Activated CD4-positive, alpha-beta T cell treated with anti-CD3 and anti-CD28 coated beads, Interleukin-2, amount 10 ng/mL, durations not matched to agents 24 days and 14 days (primary cell): Measurements from ENCODE around the gene UBE2L3. TPM values are rescaled to one million over a fixed set of nuclear protein-coding genes. Genes with fewer than 3 reads are reported as not detected.
"Not testable (repeated sequence)": the region's sequence is repeated elsewhere in the genome, so short reads cannot be mapped to it uniquely, and the experiment has no call there.

Experiments used
- DNase-seq: peaks from one replicate; pipeline ENCODE4 v3.0.0; 2022
- H3K27ac Mint-ChIP-seq: one replicate; pipeline ENCODE4 v1.8.0; 2022; ENCODE audit warnings: mild to moderate bottlenecking, mixed read lengths
- H3K27me3 Mint-ChIP-seq: one replicate; pipeline ENCODE4 v1.8.0; 2022; ENCODE audit warnings: mixed read lengths
- H3K36me3 Mint-ChIP-seq: one replicate; pipeline ENCODE4 v1.8.0; 2022; ENCODE audit warnings: low read depth, mild to moderate bottlenecking, mixed read lengths
- H3K4me1 Mint-ChIP-seq: one replicate; pipeline ENCODE4 v1.8.0; 2021; ENCODE audit warnings: mixed read lengths
- H3K4me3 Mint-ChIP-seq: one replicate; pipeline ENCODE4 v1.8.0; 2022; ENCODE audit warnings: mild to moderate bottlenecking, moderate library complexity, mixed read lengths
- H3K9me3 Mint-ChIP-seq: one replicate; pipeline ENCODE4 v1.8.0; 2021; ENCODE audit warnings: mixed read lengths
- intact Hi-C: fragments of 100-400 bp; cut with micrococcal nuclease; formaldehyde crosslinking; loops from one replicate; pipeline ENCODE4 v1.15.1; 2023
- total RNA-seq: library from RNA; stranded (reverse); gene quantifications from 2 replicates; pipeline ENCODE4 v1.2.3, GENCODE V29; 2022

Gene UBE2L3
- total RNA-seq = 62.1 and 63.3 TPM in 2 replicates

DNA sequence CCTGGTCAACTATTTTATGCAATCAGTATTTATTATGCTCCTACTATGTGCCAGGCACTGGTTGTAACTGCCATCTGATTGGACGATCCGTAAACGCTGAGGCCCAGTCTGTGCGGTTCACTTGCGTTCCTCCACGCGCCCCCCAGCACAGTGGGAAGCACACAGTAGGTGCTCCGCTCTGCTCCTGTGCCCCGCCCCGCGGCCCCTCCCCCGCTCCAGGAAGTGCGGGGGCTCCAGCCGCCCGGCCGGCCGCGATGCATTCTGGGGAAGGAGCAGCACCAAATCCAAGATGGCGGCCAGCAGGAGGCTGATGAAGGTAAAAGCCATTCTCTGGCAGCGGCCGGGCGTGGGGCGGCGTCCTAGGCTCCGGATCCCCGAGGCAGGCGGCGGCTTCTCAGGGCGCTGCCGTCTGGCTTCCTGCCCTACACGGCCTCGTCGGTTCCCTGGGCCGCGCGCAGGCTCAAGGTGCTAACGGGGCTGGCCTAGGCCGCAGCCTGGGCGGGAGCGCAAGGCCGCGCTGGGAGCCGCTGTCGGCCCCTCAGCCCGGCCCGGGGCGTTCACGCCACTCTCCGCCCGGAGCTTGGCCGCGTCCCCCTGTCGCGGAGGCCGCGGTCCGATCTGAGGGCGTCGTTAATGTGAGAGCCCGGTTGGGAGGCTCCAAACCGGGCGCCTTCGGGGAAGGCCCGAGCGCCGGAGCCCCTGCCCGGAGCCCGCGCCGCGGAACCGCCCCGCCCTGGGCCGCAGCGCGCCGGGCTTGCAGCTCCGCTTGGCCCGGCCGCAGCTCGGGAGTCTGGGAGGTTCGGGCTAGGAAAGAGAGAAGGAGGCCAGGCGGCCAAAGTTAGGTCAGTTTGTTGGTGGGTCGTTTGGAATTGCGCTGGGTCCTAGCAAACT lies at the start of gene UBE2L3:
UBE2L3 (plus strand) TSS at position 259 of the 891 bp plus-strand sequence; CDS start at position 290, 31 bp downstream.
- H3K27me3 Mint-ChIP-seq = no peaks in the 10 kb centered on the region
- H3K4me1 Mint-ChIP-seq = peaks cover 30% of the 10 kb centered on the region
- H3K36me3 Mint-ChIP-seq = peaks cover 20% of the 10 kb centered on the region
- H3K9me3 Mint-ChIP-seq = no peaks in the 10 kb centered on the region
- intact Hi-C loops = no loop called here
- peak within 1 kb of the TSS; percentile 90 for H3K27ac Mint-ChIP-seq
- peak within 1 kb of the TSS; percentile 90 for H3K4me3 Mint-ChIP-seq
- DNase-seq = peak; percentile 95

DNA sequence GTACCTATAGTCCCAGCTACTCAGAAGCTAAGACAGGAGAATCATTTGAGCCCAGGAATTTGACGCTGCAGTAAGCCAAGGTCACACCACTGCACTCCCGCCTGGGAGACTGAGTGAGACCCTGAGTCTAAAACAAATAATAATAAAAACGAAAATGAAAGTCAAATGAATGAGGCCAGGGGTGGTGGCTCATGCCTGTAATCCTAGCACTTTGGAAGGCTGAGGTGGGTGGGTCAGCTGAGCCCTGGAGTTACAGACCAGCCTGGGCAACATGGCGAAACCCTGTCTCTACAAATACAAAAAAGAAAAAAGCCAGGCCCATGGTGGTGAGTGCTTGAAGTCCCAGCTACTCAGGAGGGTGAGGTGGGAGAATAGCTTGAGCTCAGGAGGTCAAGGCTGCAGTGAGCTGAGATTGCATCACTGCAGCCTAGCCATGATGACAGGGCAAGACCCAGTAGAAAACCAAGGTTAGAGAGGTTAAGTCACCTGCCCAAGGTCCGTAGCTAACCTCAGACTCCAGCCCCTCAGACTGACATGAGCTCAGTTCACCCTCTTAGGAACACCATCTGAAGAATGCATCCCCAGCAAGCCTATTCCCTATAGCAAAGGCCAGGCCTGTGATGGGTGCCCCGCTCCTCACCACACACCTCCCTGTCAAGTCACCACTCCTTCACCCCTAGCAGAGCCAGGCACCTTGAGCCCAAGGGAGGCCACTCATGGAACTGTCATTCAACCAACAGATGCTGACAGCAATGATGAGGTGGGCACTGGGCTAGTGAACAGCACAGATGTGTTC lies 40.6 kb upstream of the UBE2L3 start:
- H3K4me3 Mint-ChIP-seq, H3K9me3 Mint-ChIP-seq, DNase-seq, H3K4me1 Mint-ChIP-seq, H3K27ac Mint-ChIP-seq, intact Hi-C loops, H3K36me3 Mint-ChIP-seq, H3K27me3 Mint-ChIP-seq: not testable (repeated sequence)

DNA sequence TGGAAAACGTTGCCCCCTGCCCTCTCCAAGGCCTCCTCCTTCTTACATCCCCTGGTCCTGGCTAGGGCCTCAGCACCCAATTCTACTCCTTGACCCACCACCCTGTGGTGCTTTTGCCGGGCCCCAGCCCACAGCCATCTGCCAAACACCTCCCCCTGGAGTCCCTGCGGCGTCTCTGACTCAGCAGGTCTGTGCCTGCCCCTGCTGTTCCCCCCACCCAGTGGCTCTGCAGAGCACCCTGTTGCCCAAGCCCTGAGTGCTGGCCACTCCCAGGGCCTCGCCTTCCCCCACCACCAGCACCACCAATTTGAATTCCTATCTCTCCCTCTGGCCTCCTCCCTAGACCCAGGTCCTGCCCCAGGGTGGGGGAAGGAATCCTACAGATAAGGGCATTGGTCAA lies 36.0 kb upstream of the UBE2L3 start:
- H3K27me3 Mint-ChIP-seq, H3K36me3 Mint-ChIP-seq, DNase-seq, H3K4me1 Mint-ChIP-seq, H3K27ac Mint-ChIP-seq, intact Hi-C loops, H3K9me3 Mint-ChIP-seq, H3K4me3 Mint-ChIP-seq: not testable (repeated sequence)

- H3K4me3 Mint-ChIP-seq, H3K27ac Mint-ChIP-seq, H3K36me3 Mint-ChIP-seq, DNase-seq, H3K4me1 Mint-ChIP-seq, H3K27me3 Mint-ChIP-seq, H3K9me3 Mint-ChIP-seq, intact Hi-C loops: not testable (repeated sequence)
Measured at GRCh38 chr22:21532863-21533648, 34.5 kb upstream of the UBE2L3 start.

- H3K9me3 Mint-ChIP-seq, H3K27ac Mint-ChIP-seq, DNase-seq, H3K36me3 Mint-ChIP-seq, H3K4me1 Mint-ChIP-seq, intact Hi-C loops, H3K4me3 Mint-ChIP-seq, H3K27me3 Mint-ChIP-seq: not testable (repeated sequence)
Measured at GRCh38 chr22:21539862-21540261, 27.7 kb upstream of the UBE2L3 start.

DNA sequence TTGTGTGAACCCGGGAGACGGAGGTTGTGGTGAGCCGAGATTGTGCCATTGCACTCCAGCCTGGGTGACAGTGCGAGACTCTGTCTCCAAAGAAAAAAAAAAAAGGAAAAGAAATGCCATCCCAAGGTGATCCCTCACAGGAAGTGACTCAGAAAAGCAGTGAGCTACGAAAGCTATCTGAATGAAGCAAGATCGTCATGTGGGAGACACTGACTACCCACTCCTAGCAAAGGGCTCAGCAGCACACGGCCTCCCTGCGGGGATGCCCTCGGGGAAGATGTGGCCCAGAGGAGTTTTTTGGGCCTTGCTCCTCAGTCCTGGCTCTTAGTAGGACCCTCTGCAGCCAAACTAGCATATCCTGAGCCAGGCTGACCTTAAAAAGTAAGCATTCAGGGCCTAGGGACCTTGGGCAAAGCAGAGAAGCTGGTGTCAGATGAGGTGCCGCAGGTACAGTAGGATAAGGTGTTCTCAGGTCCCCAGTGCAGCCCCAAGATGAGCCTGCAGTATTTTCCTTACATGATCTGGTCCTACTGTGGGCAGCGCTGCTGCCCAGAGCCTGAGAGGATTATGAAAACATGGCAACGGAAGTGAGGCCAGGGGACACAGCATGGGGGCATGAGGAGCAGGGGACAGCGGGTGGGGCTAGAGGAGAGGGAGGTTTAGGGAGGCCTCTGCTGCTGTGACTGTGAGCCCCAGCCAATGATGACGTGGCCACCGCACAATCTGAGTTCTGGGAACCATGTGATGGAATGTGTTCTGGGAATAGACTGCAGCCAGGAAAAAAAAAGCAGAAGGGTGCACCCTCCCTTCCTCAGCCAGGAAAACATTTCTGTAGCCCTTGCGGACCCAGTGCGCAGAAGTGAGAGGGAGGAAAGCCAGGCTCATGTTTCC lies 22.8 kb upstream of the UBE2L3 start:
- H3K36me3 Mint-ChIP-seq, H3K27me3 Mint-ChIP-seq, intact Hi-C loops, DNase-seq, H3K4me3 Mint-ChIP-seq, H3K9me3 Mint-ChIP-seq, H3K27ac Mint-ChIP-seq, H3K4me1 Mint-ChIP-seq: not testable (repeated sequence)

DNA sequence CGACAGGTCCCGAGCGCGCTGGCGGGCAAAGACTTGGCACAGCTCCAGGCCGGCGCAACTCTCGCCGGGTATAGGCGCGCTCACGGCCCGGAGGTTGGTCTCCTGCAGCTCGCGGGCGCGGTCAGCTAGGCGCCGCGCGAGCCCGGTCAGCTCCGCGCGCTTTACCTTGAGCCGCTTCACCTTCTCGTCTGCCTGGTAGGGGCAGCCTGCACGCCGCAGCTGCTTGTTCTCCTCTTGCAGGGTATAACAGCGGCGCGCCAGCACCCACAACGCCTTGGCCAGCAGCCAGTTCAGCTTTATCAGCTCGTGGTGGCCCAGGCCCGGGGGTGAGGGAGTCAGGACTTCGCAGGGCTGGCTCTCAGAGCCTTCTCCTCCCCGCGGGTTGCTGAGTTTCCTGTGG lies 18.0 kb upstream of the UBE2L3 start:
- intact Hi-C loops, H3K36me3 Mint-ChIP-seq, H3K4me1 Mint-ChIP-seq, DNase-seq, H3K27ac Mint-ChIP-seq, H3K9me3 Mint-ChIP-seq, H3K4me3 Mint-ChIP-seq, H3K27me3 Mint-ChIP-seq: not testable (repeated sequence)

GRCh38 chr22:21550008-21550677 lies 17.4 kb upstream of the UBE2L3 start:
- H3K4me3 Mint-ChIP-seq, H3K27ac Mint-ChIP-seq, H3K27me3 Mint-ChIP-seq, DNase-seq, intact Hi-C loops, H3K9me3 Mint-ChIP-seq, H3K36me3 Mint-ChIP-seq, H3K4me1 Mint-ChIP-seq: not testable (repeated sequence)

DNA sequence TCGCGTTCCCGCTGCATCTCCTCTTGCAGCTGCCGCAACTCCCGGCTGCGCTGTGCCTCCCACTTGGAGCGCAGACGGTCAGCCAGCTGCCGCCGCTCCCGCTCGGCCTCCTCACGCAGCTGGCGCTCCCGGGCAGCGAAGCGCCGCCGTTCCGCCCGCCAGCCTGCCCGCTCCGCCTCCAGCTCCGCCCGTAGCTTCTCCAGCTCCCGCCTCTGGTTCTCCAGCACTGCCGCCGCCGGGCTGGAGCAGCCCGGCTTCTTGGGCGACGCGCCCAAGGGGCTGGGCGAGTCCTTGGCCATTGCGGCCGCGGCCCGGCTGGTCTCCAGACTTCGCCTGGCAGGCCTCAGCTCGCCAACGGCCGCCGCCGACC lies 16.9 kb upstream of the UBE2L3 start:
- H3K27ac Mint-ChIP-seq, H3K4me1 Mint-ChIP-seq, intact Hi-C loops, H3K36me3 Mint-ChIP-seq, H3K4me3 Mint-ChIP-seq, H3K27me3 Mint-ChIP-seq, DNase-seq, H3K9me3 Mint-ChIP-seq: not testable (repeated sequence)

GRCh38 chr22:21551361-21551760 lies 16.2 kb upstream of the UBE2L3 start, which contains the start of gene RIMBP3C:
Gene RIMBP3C, minus strand, starts transcription at chr22:21551461. Its CDS starts 485 bp downstream, at chr22:21550976.
- H3K27me3 Mint-ChIP-seq, H3K27ac Mint-ChIP-seq, H3K9me3 Mint-ChIP-seq, intact Hi-C loops, H3K4me1 Mint-ChIP-seq, H3K36me3 Mint-ChIP-seq, H3K4me3 Mint-ChIP-seq, DNase-seq: not testable (repeated sequence)

DNA sequence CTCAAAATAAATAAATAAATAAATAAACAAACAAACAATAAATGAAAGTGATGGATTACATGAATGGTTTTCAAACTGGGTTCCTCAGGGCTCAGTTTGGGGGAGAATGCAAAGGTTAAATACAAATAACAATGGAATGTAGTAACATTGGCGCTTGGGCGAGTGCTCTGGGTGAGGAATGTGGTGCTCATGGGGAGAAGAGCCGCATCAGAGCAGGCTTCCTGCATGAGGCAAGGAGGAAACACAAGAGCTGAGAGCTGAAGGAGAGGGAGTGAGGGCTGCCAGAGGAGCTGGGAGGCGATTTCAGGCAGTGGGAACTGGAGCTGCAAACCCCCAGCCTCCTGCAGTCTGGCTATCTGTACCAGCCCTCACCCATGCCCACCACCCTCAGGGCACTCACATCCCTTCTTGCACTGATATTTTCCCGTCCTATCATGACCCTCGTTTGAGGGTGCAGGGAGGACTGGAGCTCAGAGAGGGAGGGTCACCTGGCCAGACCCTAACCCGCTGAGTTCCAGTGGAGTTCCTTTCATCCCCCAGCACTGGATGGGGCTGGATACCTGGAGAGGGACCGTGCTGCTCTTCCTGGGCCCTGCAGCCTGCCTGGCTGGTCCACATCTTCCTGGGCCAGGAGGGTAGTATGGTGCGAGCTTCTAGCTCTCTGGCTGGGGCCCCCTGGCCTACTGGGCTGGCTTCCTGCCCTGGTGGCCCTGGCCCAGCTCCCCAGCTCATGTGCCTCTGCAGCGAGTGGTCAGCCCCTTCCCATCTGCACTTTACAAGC lies 8.0 kb upstream of the UBE2L3 start:
- H3K27ac Mint-ChIP-seq, intact Hi-C loops, H3K36me3 Mint-ChIP-seq, H3K4me1 Mint-ChIP-seq, H3K4me3 Mint-ChIP-seq, H3K9me3 Mint-ChIP-seq, H3K27me3 Mint-ChIP-seq: not testable (repeated sequence)
- DNase-seq = peak; percentile 7

GRCh38 chr22:21560657-21561056 lies 6.9 kb upstream of the UBE2L3 start:
- H3K27ac Mint-ChIP-seq, H3K36me3 Mint-ChIP-seq, H3K27me3 Mint-ChIP-seq, H3K9me3 Mint-ChIP-seq, DNase-seq, intact Hi-C loops, H3K4me1 Mint-ChIP-seq, H3K4me3 Mint-ChIP-seq: not testable (repeated sequence)
